A673 (cell line): ENCODE results near the gene SLC25A21.

ENCODE experiments used
- EZH2 ChIP-seq: fragments of 200-600 bp; sonication (generic); IDR thresholded peaks from 2 replicates; pipeline ENCODE4 v1.6.1; 2017; ENCODE audit warnings: borderline replicate concordance, low read depth, mild to moderate bottlenecking, mixed read lengths, antibody characterized with exemption, low read length; ENCODE audit not compliant: poor library complexity, severe bottlenecking
- TF ChIP-seq, protein P1 (sequence below): fragments of 300-800, 200-600 bp; sonication (generic); conservative IDR thresholded peaks from 2 replicates; pipeline ENCODE4 v1.5.1; 2017; ENCODE audit warnings: low read depth, mild to moderate bottlenecking, antibody characterized with exemption, low read length, moderate library complexity, mixed read lengths

GRCh38 chr14:36660736-36661505 lies 511.5 kb downstream of the SLC25A21 start:
- TF ChIP-seq, protein P1, sequence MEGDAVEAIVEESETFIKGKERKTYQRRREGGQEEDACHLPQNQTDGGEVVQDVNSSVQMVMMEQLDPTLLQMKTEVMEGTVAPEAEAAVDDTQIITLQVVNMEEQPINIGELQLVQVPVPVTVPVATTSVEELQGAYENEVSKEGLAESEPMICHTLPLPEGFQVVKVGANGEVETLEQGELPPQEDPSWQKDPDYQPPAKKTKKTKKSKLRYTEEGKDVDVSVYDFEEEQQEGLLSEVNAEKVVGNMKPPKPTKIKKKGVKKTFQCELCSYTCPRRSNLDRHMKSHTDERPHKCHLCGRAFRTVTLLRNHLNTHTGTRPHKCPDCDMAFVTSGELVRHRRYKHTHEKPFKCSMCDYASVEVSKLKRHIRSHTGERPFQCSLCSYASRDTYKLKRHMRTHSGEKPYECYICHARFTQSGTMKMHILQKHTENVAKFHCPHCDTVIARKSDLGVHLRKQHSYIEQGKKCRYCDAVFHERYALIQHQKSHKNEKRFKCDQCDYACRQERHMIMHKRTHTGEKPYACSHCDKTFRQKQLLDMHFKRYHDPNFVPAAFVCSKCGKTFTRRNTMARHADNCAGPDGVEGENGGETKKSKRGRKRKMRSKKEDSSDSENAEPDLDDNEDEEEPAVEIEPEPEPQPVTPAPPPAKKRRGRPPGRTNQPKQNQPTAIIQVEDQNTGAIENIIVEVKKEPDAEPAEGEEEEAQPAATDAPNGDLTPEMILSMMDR, result no peak
- TF ChIP-seq EZH2, result no peak
